ENCODE results near the gene KDM4C. TPM values are rescaled to one million over a fixed set of nuclear protein-coding genes. Genes with fewer than 3 reads are reported as not detected.
A peak's percentile ranks its signal among the peaks of the same experiment; 100 is the strongest.

KDM4C gene
- total RNA-seq, 1 experiment from 2014 or later, result 17.0 TPM

DNA sequence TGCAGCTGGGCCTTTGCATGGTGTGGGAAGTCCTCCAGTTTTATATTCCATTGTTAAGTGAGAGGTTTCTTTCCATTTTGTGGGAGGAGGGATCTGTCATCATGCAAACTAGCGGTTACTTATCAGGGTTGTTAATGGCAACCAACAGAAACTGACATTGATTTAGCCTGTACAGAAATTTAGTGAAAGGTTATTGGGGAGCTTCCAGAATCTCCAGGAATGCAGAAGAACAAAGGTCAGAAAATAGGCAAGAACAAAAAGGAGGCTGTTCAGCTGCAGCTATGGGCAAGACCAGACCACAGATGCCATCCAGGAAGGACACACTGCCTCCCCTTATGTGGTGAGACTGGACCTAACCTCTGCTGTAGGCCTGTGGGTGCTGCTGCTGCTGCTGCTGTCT, 395.8 kb downstream of the KDM4C start:
- Histone ChIP-seq H3K27me3 (no peaks in the 10 kb centered on the region), H3K27ac (no peak overlapping the region)

GRCh38 chr9:7154003-7154619, 396.3 kb downstream of the KDM4C start:
- no peak overlapping the region for H3K4me3 ChIP-seq
- no peak overlapping the region for H3K27ac ChIP-seq
- peak in 1 of 2 experiments; percentile 8 for DNase-seq
- H3K27me3 ChIP-seq, result no peaks in the 10 kb centered on the region
- no peaks in the 10 kb centered on the region for H3K9me3 ChIP-seq (replicated peaks)
- H3K36me3 ChIP-seq, result no peaks in the 10 kb centered on the region
- H3K4me1 ChIP-seq, result no peaks in the 10 kb centered on the region

More for the DNA sequence above, 395.8 kb downstream of the KDM4C start:
- no peak overlapping the region for H3K4me3 ChIP-seq
- DNase-seq, result no peak
- H3K9me3 ChIP-seq (replicated peaks), result no peaks in the 10 kb centered on the region
- H3K4me1 ChIP-seq, result no peaks in the 10 kb centered on the region
- H3K36me3 ChIP-seq, result no peaks in the 10 kb centered on the region

DNA sequence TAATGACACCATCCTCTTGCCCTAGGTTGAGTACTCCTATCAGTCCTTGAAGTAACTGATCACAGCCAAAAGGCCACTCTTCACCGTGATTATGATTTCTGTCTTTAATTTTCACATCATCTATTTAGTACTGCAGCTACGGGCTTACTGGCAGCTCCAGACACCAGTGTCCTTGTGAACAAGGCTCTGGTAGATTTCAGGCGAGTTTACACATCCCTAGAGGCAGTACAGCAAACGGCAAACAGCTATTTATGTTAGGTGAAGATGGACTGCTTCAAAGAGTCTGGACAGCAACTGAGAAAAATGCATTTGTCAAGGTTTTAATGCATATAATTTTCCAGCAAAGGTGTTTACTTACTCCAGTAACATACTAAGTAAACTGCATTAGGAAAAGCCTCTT, 396.9 kb downstream of the KDM4C start:
- no peaks in the 10 kb centered on the region for H3K36me3 ChIP-seq
- no peaks in the 10 kb centered on the region for H3K9me3 ChIP-seq (replicated peaks)
- no peaks in the 10 kb centered on the region for H3K4me1 ChIP-seq
- no peak overlapping the region for H3K4me3 ChIP-seq
- H3K27me3 ChIP-seq, result no peaks in the 10 kb centered on the region
- DNase-seq, result no peak
- no peak overlapping the region for H3K27ac ChIP-seq

DNA sequence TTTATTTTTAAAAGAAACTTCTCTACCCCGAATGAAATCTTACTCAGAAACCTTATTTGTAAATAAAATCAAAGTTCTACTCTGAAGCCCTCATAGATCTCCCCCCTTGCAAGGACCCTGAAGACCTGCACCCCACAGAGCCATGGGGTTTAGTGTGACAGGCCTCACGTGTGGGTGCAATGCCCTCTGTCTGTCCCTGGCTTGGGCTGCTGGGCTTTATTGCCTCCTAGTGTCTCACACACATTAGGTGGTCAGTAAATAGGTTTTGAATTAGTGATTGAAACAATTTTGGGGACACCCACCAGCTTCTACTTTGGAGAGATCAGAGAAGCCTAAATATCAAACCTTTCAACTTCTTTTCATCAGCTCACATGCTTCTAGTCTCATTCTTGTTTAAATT, 403.7 kb downstream of the KDM4C start:
- H3K9me3 ChIP-seq (replicated peaks), result no peaks in the 10 kb centered on the region

DNA sequence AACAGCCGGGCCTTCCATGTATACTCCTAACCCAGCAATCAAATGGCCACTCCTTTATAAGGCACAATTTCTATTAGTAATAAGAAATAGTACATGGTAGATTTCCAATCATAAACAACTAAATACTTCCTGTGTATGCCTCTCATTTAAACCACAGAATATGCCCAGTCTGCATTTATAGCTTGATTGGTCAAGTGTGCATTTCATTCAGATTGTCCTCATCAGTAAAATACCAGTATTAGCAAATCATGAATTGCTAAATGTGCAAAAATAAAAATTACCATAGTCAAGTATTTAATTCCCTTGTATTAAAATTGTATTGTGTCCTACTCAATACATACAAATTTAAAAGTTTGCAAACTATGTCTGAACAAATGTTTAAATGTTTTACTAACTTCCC, 406.2 kb downstream of the KDM4C start:
- no peaks in the 10 kb centered on the region for H3K9me3 ChIP-seq (replicated peaks)
- H3K4me1 ChIP-seq, result no peaks in the 10 kb centered on the region
- no peaks in the 10 kb centered on the region for H3K27me3 ChIP-seq
- no peaks in the 10 kb centered on the region for H3K36me3 ChIP-seq
- H3K27ac ChIP-seq, result no peak overlapping the region
- no peak overlapping the region for H3K4me3 ChIP-seq
- no peak for DNase-seq

More for the DNA sequence above, 403.7 kb downstream of the KDM4C start:
- no peaks in the 10 kb centered on the region for H3K27me3 ChIP-seq
- H3K36me3 ChIP-seq, result no peaks in the 10 kb centered on the region
- no peaks in the 10 kb centered on the region for H3K4me1 ChIP-seq
- no peak for DNase-seq
- no peak overlapping the region for H3K4me3 ChIP-seq
- H3K27ac ChIP-seq, result no peak overlapping the region

GRCh38 chr9:7164440-7165330, 406.9 kb downstream of the KDM4C start:
- Histone ChIP-seq H3K4me1 (no peaks in the 10 kb centered on the region), H3K4me3 (no peak overlapping the region), H3K27me3 (no peaks in the 10 kb centered on the region), H3K36me3 (no peaks in the 10 kb centered on the region), H3K9me3 (replicated peaks) (no peaks in the 10 kb centered on the region), H3K27ac (no peak overlapping the region)
- no peak for DNase-seq

DNA sequence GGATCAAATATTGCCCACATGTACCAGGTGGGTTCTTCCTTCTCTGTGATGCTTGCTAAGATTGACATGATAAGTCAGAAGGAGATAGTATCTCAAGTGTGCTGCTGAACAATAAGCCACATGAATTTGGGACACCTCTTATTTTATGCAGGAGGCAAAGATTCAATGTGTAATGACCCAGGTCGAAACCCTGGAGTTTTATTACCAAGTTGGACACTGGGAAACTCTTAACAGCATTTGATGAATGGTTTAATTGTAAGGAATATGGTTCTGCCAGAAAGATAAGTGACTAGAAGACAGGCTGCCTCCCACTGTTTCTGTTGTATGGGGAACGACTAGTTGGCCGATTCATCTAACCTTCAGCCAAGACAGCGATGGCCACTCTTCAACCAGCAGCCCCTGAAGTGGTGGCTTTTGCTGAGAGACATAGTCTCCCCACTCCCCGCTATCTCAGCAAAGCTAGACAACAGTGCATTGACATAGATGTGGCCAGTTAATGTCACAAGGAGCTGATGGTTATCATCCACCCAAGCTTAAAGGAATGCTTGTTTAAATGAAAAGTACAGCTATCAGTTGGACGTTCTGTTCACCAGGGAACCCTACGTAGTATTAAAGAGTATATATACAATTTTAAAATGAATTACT, 407.7 kb downstream of the KDM4C start:
- Histone ChIP-seq H3K9me3 (replicated peaks) (no peaks in the 10 kb centered on the region), H3K36me3 (no peaks in the 10 kb centered on the region), H3K4me1 (no peaks in the 10 kb centered on the region), H3K27ac (no peak overlapping the region), H3K27me3 (no peaks in the 10 kb centered on the region), H3K4me3 (no peak overlapping the region)
- no peak for DNase-seq

DNA sequence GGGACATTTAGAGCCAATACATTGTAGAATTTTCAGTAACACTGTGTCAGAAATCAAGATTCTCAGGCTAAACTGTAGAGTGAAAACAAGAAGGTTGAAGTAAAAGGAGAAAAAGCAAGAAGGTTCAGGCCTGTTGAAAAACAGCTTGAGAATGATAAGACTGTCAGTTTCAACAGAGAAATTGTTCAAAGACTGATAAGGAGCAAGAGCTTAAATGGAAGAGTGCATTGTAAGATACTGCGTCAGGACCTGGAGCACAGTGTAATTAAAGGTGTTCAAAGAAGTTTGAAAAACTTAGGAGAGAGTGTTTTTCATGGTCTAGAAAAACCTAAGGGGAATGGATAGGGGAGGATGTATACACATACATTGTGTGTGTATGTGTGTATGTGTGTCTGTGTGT, 408.3 kb downstream of the KDM4C start:
- H3K4me1 ChIP-seq, result no peaks in the 10 kb centered on the region
- H3K9me3 ChIP-seq (replicated peaks), result no peaks in the 10 kb centered on the region
- H3K27ac ChIP-seq, result no peak overlapping the region
- DNase-seq, result no peak
- H3K27me3 ChIP-seq, result no peaks in the 10 kb centered on the region
- H3K4me3 ChIP-seq, result no peak overlapping the region
- H3K36me3 ChIP-seq, result no peaks in the 10 kb centered on the region

DNA sequence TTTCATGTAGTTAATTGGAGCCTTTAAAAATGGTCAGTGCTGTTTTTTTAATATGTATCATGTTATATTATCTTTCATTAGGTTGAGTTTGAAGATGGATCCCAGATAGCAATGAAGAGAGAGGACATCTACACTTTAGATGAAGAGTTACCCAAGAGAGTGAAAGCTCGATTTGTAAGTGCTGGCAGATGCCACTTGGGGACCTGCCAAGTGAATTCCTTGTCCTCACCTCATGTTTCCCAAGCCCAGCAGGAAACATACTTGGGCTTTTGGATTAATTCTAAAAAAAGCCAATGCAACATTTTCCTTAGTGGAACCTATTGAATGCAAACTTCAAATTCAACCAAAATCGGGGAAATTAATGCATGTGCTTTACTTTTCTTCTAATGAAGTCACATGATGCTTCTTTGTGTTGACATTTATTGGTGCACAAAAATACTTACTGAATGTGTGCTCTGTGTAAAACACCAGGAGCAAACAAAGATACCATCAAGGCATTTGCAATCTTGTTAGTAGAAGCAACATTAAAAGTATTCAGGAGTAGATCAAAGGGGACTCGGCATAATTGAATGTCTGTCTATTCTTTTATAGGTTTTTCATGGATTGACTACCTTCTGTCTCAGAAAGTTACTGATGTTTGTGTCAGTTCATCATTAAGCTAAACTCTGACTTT, 412.1 kb downstream of the KDM4C start:
- Histone ChIP-seq H3K27me3 (no peaks in the 10 kb centered on the region), H3K27ac (no peak overlapping the region), H3K36me3 (no peaks in the 10 kb centered on the region), H3K4me1 (no peaks in the 10 kb centered on the region), H3K9me3 (replicated peaks) (no peaks in the 10 kb centered on the region), H3K4me3 (no peak overlapping the region)
- DNase-seq, result no peak

- Histone ChIP-seq H3K4me1 (no peaks in the 10 kb centered on the region), H3K9me3 (replicated peaks) (no peaks in the 10 kb centered on the region), H3K27ac (no peak overlapping the region), H3K27me3 (no peaks in the 10 kb centered on the region), H3K36me3 (no peaks in the 10 kb centered on the region), H3K4me3 (no peak overlapping the region)
- DNase-seq, result no peak
Measured at GRCh38 chr9:7171396-7172153, 413.8 kb downstream of the KDM4C start.

DNA sequence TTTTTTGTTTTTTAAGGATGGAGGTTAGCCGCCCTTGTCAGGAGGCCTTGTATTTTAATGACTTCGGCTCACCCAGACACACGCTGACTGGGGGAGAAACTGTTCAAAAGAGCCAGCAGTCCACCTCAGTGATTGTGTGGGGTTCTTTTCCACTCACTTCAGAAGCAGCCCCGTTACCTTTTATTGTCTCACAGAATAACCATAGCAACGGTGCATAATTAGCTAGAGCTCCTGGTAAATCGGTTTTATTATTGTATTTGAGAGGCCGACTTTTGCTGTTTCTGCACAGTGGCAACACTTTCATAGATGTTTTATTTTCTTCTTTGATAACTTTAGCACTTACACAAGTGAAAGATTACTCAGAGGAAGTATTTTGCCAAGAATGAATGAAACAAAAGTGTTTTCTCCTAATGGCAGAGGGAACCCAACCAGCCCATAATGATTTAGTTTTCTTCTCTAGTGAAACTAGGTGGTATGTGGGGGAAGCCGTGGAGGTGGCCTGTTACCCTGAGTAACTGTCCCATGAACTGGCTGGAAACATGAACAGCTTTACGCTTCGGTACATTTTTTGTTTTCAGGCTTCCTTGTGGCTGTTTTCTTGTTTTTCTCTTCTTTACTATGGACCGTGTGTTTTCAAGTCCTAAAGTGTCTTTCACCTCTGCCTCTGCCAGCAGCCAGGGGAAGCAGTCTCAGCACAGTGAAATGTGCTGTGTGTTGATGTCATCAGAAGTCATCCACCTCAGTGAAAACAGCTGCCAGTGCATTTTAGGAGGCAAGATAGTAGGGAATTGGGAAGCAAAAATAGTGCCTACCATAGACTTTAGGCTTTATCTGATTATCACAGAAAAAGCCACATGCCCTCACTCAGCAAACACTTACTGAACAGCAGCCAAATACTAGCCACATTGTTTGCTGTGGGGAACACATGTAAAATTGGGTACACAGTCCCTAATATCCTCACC, 414.7 kb downstream of the KDM4C start:
- no peak overlapping the region for H3K27ac ChIP-seq
- H3K27me3 ChIP-seq, result no peaks in the 10 kb centered on the region
- no peak overlapping the region for H3K4me3 ChIP-seq
- H3K36me3 ChIP-seq, result no peaks in the 10 kb centered on the region
- peak in 1 of 2 experiments; percentile 15 for DNase-seq
- H3K9me3 ChIP-seq (replicated peaks), result no peaks in the 10 kb centered on the region
- H3K4me1 ChIP-seq, result no peaks in the 10 kb centered on the region

DNA sequence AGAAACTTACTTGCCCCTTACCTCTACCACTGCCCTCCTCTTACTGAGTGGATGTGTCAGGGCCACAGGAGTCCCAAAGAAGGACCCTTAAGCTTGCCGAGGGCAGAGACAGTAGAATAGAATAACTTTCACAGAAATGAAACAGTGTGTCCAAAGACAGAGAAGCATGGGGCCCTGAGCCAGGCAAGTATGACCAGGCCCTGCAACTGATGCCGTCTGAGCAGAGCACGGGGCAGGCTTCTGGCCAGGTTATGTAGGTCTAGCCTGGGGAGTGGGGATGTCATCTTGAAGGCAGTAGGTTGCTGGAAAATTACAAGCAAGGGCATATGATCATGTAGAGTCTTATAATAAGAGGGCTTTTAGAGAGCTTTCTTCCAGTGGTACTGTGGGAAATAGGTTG, 415.4 kb downstream of the KDM4C start:
- H3K27me3 ChIP-seq, result no peaks in the 10 kb centered on the region
- DNase-seq, result no peak
- H3K36me3 ChIP-seq, result no peaks in the 10 kb centered on the region
- no peak overlapping the region for H3K4me3 ChIP-seq
- H3K4me1 ChIP-seq, result no peaks in the 10 kb centered on the region
- no peaks in the 10 kb centered on the region for H3K9me3 ChIP-seq (replicated peaks)
- no peak overlapping the region for H3K27ac ChIP-seq

DNA sequence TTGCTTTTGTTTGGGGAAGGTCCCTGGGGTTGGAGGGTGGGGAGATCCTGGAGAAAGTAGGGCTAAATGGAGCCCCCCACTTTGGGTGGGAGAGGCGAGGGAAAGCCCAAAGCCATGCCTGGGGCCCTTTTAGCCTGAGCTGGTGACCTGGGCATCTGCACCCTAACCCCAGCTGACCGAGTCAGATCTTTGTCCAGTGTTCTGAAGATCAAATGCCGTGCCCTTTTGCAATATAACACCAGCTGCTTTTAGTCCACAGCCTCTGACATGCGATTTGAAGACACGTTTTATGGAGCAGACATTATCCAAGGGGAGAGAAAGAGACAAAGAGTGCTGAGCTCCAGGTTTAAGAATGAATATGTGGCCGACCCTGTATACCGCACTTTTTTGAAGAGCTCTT, 416.5 kb downstream of the KDM4C start:
- Histone ChIP-seq H3K4me1 (no peaks in the 10 kb centered on the region), H3K27ac (no peak overlapping the region), H3K36me3 (no peaks in the 10 kb centered on the region), H3K4me3 (no peak overlapping the region), H3K27me3 (no peaks in the 10 kb centered on the region), H3K9me3 (replicated peaks) (no peaks in the 10 kb centered on the region)
- no peak for DNase-seq

Data from SJCRH30 (cell line).